Lower leg skin (tissue), 4 donors: ENCODE data around the gene ZNF575. TPM values are rescaled to one million over a fixed set of nuclear protein-coding genes. Genes with fewer than 3 reads are reported as not detected.

Experiments
- DNase-seq, 2 donors: peaks; one replicate each; pipeline ENCODE4 v3.0.0-alpha.2; 2019; ENCODE audit warnings: low spot score in 2 of 2
- H3K4me3 ChIP-seq: fragments of 200-600 bp; sonication (generic); 2 replicates; pipeline ENCODE4 v1.5.1; 2017; ENCODE audit warnings: mild to moderate bottlenecking, low read depth; ENCODE audit not compliant: poor library complexity, severe bottlenecking
- POLR2A ChIP-seq, 2 donors: fragments of 450-650 bp; IDR thresholded peaks; one replicate each; pipeline ENCODE4 v1.6.1; 2016 to 2017; ENCODE audit warnings: antibody characterized with exemption in 2 of 2, mild to moderate bottlenecking in 1 of 2, moderate library complexity in 1 of 2
- WGBS, 2 donors: methylation state at CpG; one replicate each; pipeline ENCODE4 v1.1.5; 2018; 5-methylcytosine and 5-hydroxymethylcytosine counted together
- intact Hi-C: fragments of 100-400 bp; cut with DNase I; formaldehyde crosslinking; loops from one replicate; pipeline ENCODE4 v1.15.0; 2023; ENCODE audit warnings: low total_unique reads
- total RNA-seq, 4 donors: library from RNA; depleted of rRNA; stranded (reverse); fragments of >200 nt; gene quantifications; one replicate each; pipeline ENCODE4 v1.1.0, GENCODE V29; 2016
- TF ChIP-seq, protein P1 (sequence below), 3 donors: fragments of 450-650 bp; IDR thresholded peaks; one replicate each; pipeline ENCODE4 v1.5.1; 2016; ENCODE audit warnings: antibody characterized with exemption in 3 of 3, mild to moderate bottlenecking in 3 of 3, moderate library complexity in 2 of 3

ZNF575 gene, protein sequence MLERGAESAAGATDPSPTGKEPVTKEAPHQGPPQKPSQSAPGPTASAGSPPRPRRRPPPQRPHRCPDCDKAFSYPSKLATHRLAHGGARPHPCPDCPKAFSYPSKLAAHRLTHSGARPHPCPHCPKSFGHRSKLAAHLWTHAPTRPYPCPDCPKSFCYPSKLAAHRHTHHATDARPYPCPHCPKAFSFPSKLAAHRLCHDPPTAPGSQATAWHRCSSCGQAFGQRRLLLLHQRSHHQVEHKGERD
- total RNA-seq, result under 1 TPM in 3 of 4 donors, not detected in 1; 0.42 to 0.94 (median 0.88) TPM

DNA sequence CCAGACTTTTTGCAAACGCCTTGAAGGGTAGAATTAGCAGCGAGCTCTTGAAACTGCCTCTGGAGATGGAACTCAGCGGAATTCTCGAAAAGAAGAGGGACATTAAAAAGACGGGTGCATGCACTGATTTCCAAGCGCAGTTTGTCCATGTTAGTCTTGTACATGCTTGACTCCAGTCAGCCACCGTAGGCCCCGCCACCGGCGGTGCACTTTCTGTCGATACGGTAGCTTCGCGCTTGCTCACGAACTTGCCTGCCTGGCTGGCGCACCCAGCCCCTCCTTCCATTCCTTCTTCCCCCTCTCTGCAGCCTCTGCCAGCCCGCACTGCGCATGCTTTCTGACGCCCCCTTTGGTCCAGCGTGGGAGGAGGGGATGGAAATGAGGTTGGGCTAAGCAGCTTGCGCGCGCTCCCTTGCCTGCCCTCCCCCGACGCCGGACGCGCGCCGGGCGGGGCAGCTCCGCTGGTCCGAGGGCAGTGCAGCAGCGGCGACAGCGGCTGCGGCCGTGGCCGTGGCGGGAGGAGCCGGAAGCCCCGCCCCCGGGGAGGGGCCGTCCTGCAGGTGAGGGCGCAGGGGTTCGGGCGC is at the start of gene ZNF575:
TSS of gene ZNF575 (plus strand) at position 227 of the 584 bp plus-strand sequence. CDS start 1,235 bp downstream, outside the sequence.
- DNase-seq, result peak; percentile 83 to 97
- intact Hi-C loops, result no loop called here
- peak within 1 kb of the TSS; percentile 60 for H3K4me3 ChIP-seq
- TF ChIP-seq, protein P1, sequence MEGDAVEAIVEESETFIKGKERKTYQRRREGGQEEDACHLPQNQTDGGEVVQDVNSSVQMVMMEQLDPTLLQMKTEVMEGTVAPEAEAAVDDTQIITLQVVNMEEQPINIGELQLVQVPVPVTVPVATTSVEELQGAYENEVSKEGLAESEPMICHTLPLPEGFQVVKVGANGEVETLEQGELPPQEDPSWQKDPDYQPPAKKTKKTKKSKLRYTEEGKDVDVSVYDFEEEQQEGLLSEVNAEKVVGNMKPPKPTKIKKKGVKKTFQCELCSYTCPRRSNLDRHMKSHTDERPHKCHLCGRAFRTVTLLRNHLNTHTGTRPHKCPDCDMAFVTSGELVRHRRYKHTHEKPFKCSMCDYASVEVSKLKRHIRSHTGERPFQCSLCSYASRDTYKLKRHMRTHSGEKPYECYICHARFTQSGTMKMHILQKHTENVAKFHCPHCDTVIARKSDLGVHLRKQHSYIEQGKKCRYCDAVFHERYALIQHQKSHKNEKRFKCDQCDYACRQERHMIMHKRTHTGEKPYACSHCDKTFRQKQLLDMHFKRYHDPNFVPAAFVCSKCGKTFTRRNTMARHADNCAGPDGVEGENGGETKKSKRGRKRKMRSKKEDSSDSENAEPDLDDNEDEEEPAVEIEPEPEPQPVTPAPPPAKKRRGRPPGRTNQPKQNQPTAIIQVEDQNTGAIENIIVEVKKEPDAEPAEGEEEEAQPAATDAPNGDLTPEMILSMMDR (IDR thresholded peaks at IDR 0.05), result no peak
- TF ChIP-seq POLR2A (IDR thresholded peaks at IDR 0.05), result no peak
- 0 to 1% methylated on average over 26 to 46 of the region's 47 CpGs for WGBS, 2 donors

DNA sequence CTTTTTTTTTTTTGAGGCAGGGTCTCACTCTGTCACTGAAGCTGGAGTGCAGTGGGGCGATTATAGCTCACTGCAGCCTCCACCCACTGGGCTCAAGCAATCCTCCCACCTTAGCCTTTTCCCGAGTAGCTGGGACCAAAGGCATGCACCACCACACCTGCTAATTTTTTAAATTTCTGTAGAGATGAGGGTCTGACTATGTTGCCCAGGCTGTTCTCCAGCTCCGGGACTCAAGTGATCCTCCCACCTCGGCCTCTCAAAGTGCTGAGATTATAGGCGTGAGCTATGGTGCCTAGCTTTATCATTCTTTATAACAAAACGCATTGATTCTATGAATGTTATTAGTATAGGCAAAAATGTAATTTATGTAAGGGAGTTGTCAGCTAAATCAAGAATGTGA is 49.7 kb upstream of the ZNF575 start:
- intact Hi-C loops, result no loop called here
- no peak overlapping the region for H3K4me3 ChIP-seq
- no peak for DNase-seq
- TF ChIP-seq, protein P1 (IDR thresholded peaks at IDR 0.05), result no peak
- no peak for TF ChIP-seq POLR2A (IDR thresholded peaks at IDR 0.05)
- 94 to 95% methylated on average over 6 of the region's 6 CpGs for WGBS, 2 donors

DNA sequence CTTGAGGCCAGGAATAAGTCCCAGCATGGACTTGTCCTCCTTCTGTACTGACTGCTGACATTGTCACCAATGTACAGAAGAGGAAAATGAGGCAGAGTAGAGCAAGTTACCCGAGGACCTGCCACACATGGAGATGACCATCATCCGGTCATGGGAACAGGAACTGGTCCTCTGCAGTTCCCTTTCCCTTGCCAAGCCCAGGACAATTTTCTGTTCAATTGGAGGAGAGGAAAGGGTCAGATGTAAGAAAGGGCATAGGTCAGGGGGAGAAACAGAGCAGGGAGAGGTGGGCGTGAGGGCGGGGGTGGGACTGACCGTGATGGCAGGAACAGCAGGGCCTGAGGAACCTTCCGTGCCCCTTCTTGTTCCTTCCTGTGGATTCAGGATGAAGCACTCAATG is 47.0 kb upstream of the ZNF575 start:
- intact Hi-C loops, result no loop called here
- TF ChIP-seq POLR2A (IDR thresholded peaks at IDR 0.05), result no peak
- H3K4me3 ChIP-seq, result no peak overlapping the region
- WGBS, 2 donors, result 72 to 85% methylated on average over 6 of the region's 6 CpGs
- no peak for DNase-seq

DNA sequence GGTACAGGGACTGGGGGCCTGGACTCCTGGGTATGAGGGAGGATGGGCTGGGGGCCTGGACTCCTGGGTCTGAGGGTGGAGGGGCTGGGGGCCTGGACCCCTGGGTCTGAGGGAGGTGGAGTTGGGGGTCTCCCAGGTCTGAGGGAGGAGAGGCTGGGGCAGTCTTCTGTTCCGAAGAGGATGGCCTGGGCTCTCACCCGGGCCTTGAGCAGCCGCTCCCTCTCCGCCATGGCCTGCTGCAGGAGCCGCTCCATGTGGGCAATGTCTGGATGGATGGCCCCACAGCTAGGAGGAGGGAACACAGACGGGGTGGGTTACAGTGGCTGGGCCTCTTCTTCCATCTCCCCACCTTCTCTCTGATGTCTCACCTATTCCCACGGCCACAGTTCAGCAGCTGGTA is 46.6 kb upstream of the ZNF575 start:
- intact Hi-C loops, result no loop called here
- no peak overlapping the region for H3K4me3 ChIP-seq
- TF ChIP-seq, protein P1 (IDR thresholded peaks at IDR 0.05), result no peak
- no peak for TF ChIP-seq POLR2A (IDR thresholded peaks at IDR 0.05)
- peak in 1 of 2 donors; percentile 76 for DNase-seq
- WGBS, 2 donors, result 90 to 95% methylated on average over 7 of the region's 7 CpGs

DNA sequence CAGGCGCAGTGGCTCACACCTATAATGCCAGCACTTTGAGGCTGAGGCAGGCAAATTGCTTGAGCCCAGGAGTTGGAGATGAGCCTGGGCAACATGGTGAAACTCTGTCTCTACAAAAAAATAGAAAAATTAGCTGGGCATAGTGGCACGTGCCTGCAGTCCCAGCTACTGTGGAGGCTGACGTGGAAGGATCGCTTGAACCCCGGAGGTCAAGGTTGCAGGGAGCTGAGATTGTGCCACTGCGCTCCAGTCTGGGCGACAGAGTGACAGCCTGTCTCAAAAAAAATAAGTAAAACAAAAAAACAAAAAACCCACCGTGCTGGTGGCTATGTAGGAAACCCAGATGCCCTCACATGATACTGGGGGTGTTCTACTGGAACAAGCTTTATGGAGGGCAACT is 44.8 kb upstream of the ZNF575 start:
- no peak overlapping the region for H3K4me3 ChIP-seq
- 90 to 92% methylated on average over 8 of the region's 8 CpGs for WGBS, 2 donors
- DNase-seq, result peak in 1 of 2 donors; percentile 56
- intact Hi-C loops, result no loop called here
- TF ChIP-seq POLR2A (IDR thresholded peaks at IDR 0.05), result no peak
- TF ChIP-seq, protein P1 (IDR thresholded peaks at IDR 0.05), result no peak

DNA sequence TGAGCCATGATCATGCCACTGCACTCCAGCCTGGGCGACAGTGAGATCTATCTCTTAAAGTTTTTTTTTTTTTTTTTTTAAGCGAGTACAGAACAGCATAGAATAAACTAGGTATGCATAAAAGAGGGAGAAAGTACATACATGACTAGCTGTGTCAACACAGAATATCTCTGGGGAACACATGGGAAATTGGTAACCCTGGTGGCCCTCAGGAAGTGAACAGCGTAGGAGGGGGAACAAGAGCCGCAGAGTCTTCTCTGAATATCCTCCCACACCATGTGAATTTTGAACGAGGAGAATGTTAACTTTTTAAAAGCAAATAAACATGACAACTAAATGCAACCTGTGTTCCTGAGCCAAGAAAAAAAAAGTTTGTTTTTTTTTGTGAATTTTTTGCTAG is 43.7 kb upstream of the ZNF575 start:
- intact Hi-C loops, result no loop called here
- H3K4me3 ChIP-seq, result no peak overlapping the region
- no peak for DNase-seq
- TF ChIP-seq, protein P1 (IDR thresholded peaks at IDR 0.05), result no peak
- no peak for TF ChIP-seq POLR2A (IDR thresholded peaks at IDR 0.05)
- WGBS, 2 donors, result 65 to 75% methylated on average over 5 of the region's 5 CpGs
